HEK293 (cell line): ENCODE data around the gene SOCS4.

Experiments
- CTCF ChIA-PET: fragments of 350-600 bp; formaldehyde crosslinking; extraction: SDS; loops from one replicate; lab custom pipeline; 2021; ENCODE audit warnings: antibody characterized with exemption; lab: Yijun Ruan, JAX
- POLR2A ChIA-PET: fragments of 300-600 bp; formaldehyde crosslinking; extraction: SDS; loops from one replicate; lab custom pipeline; 2020; ENCODE audit warnings: antibody characterized with exemption, inconsistent platforms; lab: Yijun Ruan, JAX
- H3K27ac ChIP-seq: fragments of 200-500 bp; sonication (Bioruptor generic); 2 replicates; pipeline ENCODE4 v1.5.1; 2014; ENCODE audit warnings: low read depth, low read length, control low read depth, inconsistent platforms; ENCODE audit errors: extremely low read depth
- H3K36me3 ChIP-seq, 2 experiments: fragments of 200-500 bp in 1 of 2; sonication (Bioruptor generic) in 1 of 2; 1 replicate in 1 of 2; 2 replicates in 1 of 2; pipeline ENCODE4 v1.5.1; 2014 to 2017; ENCODE audit warnings: inconsistent platforms in 2 of 2, low read length in 2 of 2; ENCODE audit not compliant: control insufficient read depth in 2 of 2, insufficient read depth in 1 of 2
- H3K4me1 ChIP-seq: fragments of 200-500 bp; sonication (Bioruptor generic); 2 replicates; pipeline ENCODE4 v1.5.1; 2014; ENCODE audit warnings: mild to moderate bottlenecking, low read length, inconsistent platforms; ENCODE audit not compliant: control insufficient read depth, insufficient read depth
- H3K4me3 ChIP-seq: 2 replicates; pipeline ENCODE4 v1.5.1; 2011; ENCODE audit warnings: low read depth, mild to moderate bottlenecking, control low read depth, low read length, moderate library complexity
- H3K9me3 ChIP-seq: fragments of 200-500 bp; sonication (Bioruptor generic); 2 replicates; pipeline ENCODE4 v1.5.1; 2014; ENCODE audit warnings: low read depth, low read length, inconsistent platforms; ENCODE audit not compliant: control insufficient read depth, insufficient read depth
- BCL11A ChIP-seq: fragments of 450-650 bp; formaldehyde crosslinking; IDR thresholded peaks from 2 replicates; pipeline ENCODE4 v1.5.1; 2016; ENCODE audit warnings: low read depth, missing biosample characterization, missing genetic modification characterization
- HOXC10 ChIP-seq: sonication (generic); formaldehyde crosslinking; IDR thresholded peaks from 2 replicates; pipeline ENCODE4 v1.8.1; 2023; ENCODE audit warnings: mild to moderate bottlenecking, missing genetic modification reagents
- PRDM1 ChIP-seq: fragments of 450-650 bp; formaldehyde crosslinking; IDR thresholded peaks from 2 replicates; pipeline ENCODE4; 2016; ENCODE audit warnings: missing biosample characterization, missing genetic modification characterization
- ZNF133 ChIP-seq: fragments of 450-650 bp; formaldehyde crosslinking; IDR thresholded peaks from 2 replicates; pipeline ENCODE4 v1.5.1; 2016; ENCODE audit warnings: missing biosample characterization, missing genetic modification characterization
- ZNF184 ChIP-seq: fragments of 450-650 bp; IDR thresholded peaks from 2 replicates; pipeline ENCODE4 v1.5.1; 2018; ENCODE audit warnings: missing biosample characterization, mild to moderate bottlenecking, missing genetic modification characterization
- ZNF19 ChIP-seq: fragments of 450-650 bp; formaldehyde crosslinking; IDR thresholded peaks from 2 replicates; pipeline ENCODE4; 2016; ENCODE audit warnings: missing biosample characterization, missing genetic modification characterization, low read depth
- ZNF221 ChIP-seq: fragments of 450-650 bp; formaldehyde crosslinking; IDR thresholded peaks from 2 replicates; pipeline ENCODE4 v1.5.1; 2017; ENCODE audit warnings: missing biosample characterization, missing genetic modification characterization, borderline replicate concordance
- ZNF324 ChIP-seq: fragments of 450-650 bp; formaldehyde crosslinking; IDR thresholded peaks from 2 replicates; pipeline ENCODE4 v1.5.1; 2016; ENCODE audit warnings: missing biosample characterization, missing genetic modification characterization
- ZNF521 ChIP-seq: fragments of 450-650 bp; formaldehyde crosslinking; IDR thresholded peaks from 2 replicates; pipeline ENCODE4 v1.5.1; 2017; ENCODE audit warnings: missing biosample characterization, mild to moderate bottlenecking, missing genetic modification characterization
- ZNF677 ChIP-seq: fragments of 450-650 bp; IDR thresholded peaks from 2 replicates; pipeline ENCODE4 v1.5.0; 2018; ENCODE audit warnings: missing biosample characterization, mild to moderate bottlenecking, missing genetic modification characterization, moderate library complexity
- ZNF785 ChIP-seq: fragments of 450-650 bp; formaldehyde crosslinking; IDR thresholded peaks from 2 replicates; pipeline ENCODE4 v1.5.1; 2016; ENCODE audit warnings: missing biosample characterization, missing genetic modification characterization
- ZSCAN23 ChIP-seq: fragments of 450-650 bp; formaldehyde crosslinking; IDR thresholded peaks from 2 replicates; pipeline ENCODE4 v1.5.1; 2016; ENCODE audit warnings: missing biosample characterization, missing genetic modification characterization
- TF ChIP-seq, protein P1 (sequence below): fragments of 450-650 bp; formaldehyde crosslinking; IDR thresholded peaks from 2 replicates; pipeline ENCODE4 v1.5.1; 2016; ENCODE audit warnings: missing biosample characterization, missing genetic modification characterization
- TF ChIP-seq, protein P2 (sequence below): fragments of 450-650 bp; IDR thresholded peaks from 2 replicates; pipeline ENCODE4 v1.5.1; 2018; ENCODE audit warnings: missing biosample characterization, mild to moderate bottlenecking, missing genetic modification characterization
- TF ChIP-seq, protein P3 (sequence below): fragments of 450-650 bp; formaldehyde crosslinking; IDR thresholded peaks from 2 replicates; pipeline ENCODE4 v1.5.1; 2016; ENCODE audit warnings: missing biosample characterization, missing genetic modification characterization
- TF ChIP-seq, protein P4 (sequence below): fragments of 450-650 bp; formaldehyde crosslinking; IDR thresholded peaks from 2 replicates; pipeline ENCODE4 v1.5.1; 2017; ENCODE audit warnings: missing biosample characterization, missing genetic modification characterization
- TF ChIP-seq, protein P5 (sequence below): fragments of 450-650 bp; IDR thresholded peaks from 2 replicates; pipeline ENCODE4 v1.5.1; 2018; ENCODE audit warnings: missing biosample characterization, missing genetic modification characterization
- TF ChIP-seq, protein P6 (sequence below): fragments of 450-650 bp; formaldehyde crosslinking; conservative IDR thresholded peaks from 2 replicates; pipeline ENCODE4 v1.5.1; 2016; ENCODE audit warnings: low read depth, missing biosample characterization, missing genetic modification characterization
- TF ChIP-seq, protein P7 (sequence below): fragments of 450-650 bp; formaldehyde crosslinking; IDR thresholded peaks from 2 replicates; pipeline ENCODE4 v1.5.1; 2016; ENCODE audit warnings: missing biosample characterization, missing genetic modification characterization, low read depth

The SOCS4 gene

DNA sequence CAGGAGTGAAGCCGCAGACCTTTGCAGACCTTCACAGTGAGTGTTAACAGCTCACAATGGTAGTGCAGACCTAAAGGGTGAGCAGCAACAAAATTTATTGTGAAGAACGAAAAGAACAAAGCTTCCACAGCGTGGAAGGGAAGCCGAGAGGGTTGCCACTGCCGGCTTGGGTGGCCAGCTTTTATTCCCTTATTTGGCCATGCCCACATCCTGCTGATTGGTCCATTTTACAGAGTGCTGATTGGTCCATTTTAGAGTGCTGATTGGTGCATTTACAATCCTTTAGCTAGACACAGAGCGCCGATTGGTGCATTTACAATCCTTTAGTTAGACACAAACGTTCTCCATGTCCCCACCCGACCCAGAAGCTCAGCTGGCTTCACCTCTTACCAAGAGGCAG is 59.9 kb downstream of the SOCS4 start:
- Histone ChIP-seq H3K9me3 (no peaks in the 10 kb centered on the region), H3K36me3 (no peaks in the 10 kb centered on the region), H3K4me3 (no peak overlapping the region), H3K27ac (no peak overlapping the region), H3K4me1 (no peaks in the 10 kb centered on the region)
- TF ChIP-seq, protein P1, sequence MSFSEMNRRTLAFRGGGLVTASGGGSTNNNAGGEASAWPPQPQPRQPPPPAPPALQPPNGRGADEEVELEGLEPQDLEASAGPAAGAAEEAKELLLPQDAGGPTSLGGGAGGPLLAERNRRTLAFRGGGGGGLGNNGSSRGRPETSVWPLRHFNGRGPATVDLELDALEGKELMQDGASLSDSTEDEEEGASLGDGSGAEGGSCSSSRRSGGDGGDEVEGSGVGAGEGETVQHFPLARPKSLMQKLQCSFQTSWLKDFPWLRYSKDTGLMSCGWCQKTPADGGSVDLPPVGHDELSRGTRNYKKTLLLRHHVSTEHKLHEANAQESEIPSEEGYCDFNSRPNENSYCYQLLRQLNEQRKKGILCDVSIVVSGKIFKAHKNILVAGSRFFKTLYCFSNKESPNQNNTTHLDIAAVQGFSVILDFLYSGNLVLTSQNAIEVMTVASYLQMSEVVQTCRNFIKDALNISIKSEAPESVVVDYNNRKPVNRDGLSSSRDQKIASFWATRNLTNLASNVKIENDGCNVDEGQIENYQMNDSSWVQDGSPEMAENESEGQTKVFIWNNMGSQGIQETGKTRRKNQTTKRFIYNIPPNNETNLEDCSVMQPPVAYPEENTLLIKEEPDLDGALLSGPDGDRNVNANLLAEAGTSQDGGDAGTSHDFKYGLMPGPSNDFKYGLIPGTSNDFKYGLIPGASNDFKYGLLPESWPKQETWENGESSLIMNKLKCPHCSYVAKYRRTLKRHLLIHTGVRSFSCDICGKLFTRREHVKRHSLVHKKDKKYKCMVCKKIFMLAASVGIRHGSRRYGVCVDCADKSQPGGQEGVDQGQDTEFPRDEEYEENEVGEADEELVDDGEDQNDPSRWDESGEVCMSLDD (tag by site-specific recombination) = no peak
- TF ChIP-seq ZSCAN23 (tag by site-specific recombination) (no peak), ZNF785 (no peak), ZNF677 (tag by site-specific recombination) (no peak), HOXC10 (CRISPR knock-in tag) (no peak), BCL11A (tag by site-specific recombination) (no peak)
- ChIA-PET POLR2A (interaction anchor here (1.0 kb wide), 1 partner anchor 13 kb away, joined by 4 read pairs; no protein-coding TSS in a partner anchor), CTCF (interaction anchor here (0.9 to 4.5 kb wide), 3 partner anchors 8 to 73 kb away, joined by 3 to 43 read pairs (median 8); no protein-coding TSS in a partner anchor)

DNA sequence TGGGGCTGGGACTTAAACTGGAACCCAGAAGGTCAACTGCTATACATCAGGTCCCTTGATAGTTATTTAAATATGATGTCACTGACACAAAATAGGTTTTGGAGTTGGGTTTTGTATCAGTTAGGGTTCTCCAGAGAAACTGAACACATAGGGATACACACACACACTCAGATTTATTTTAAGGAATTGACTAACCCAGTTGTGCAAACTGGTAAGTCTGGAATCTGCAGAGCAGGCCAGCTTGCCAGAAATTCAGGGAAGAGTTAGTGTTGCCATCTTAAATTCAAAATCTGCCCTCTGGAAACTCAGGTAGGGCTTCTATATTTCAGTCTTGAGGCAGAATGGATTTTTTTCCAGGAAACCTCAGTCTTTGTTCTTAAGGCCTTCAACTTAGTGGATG is 61.3 kb downstream of the SOCS4 start:
- ChIA-PET CTCF (interaction anchor here (0.7 to 4.5 kb wide), 5 partner anchors 9 to 80 kb away, joined by 3 to 43 read pairs (median 3); no protein-coding TSS in a partner anchor), POLR2A (interaction anchor here (1.2 kb wide), 1 partner anchor 15 kb away, joined by 3 read pairs; no protein-coding TSS in a partner anchor)
- H3K9me3 ChIP-seq = no peaks in the 10 kb centered on the region
- H3K4me1 ChIP-seq = no peaks in the 10 kb centered on the region
- no peak overlapping the region for H3K27ac ChIP-seq
- no peaks in the 10 kb centered on the region for H3K36me3 ChIP-seq
- H3K4me3 ChIP-seq = no peak overlapping the region
- TF ChIP-seq, protein P2, sequence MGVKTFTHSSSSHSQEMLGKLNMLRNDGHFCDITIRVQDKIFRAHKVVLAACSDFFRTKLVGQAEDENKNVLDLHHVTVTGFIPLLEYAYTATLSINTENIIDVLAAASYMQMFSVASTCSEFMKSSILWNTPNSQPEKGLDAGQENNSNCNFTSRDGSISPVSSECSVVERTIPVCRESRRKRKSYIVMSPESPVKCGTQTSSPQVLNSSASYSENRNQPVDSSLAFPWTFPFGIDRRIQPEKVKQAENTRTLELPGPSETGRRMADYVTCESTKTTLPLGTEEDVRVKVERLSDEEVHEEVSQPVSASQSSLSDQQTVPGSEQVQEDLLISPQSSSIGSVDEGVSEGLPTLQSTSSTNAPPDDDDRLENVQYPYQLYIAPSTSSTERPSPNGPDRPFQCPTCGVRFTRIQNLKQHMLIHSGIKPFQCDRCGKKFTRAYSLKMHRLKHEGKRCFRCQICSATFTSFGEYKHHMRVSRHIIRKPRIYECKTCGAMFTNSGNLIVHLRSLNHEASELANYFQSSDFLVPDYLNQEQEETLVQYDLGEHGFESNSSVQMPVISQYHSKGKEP (tag by site-specific recombination) = no peak
- TF ChIP-seq ZNF221 (tag by site-specific recombination) = no peak
- TF ChIP-seq, protein P3, sequence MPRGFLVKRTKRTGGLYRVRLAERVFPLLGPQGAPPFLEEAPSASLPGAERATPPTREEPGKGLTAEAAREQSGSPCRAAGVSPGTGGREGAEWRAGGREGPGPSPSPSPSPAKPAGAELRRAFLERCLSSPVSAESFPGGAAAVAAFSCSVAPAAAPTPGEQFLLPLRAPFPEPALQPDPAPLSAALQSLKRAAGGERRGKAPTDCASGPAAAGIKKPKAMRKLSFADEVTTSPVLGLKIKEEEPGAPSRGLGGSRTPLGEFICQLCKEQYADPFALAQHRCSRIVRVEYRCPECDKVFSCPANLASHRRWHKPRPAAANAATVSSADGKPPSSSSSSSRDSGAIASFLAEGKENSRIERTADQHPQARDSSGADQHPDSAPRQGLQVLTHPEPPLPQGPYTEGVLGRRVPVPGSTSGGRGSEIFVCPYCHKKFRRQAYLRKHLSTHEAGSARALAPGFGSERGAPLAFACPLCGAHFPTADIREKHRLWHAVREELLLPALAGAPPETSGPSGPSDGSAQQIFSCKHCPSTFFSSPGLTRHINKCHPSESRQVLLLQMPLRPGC (tag by site-specific recombination) = no peak
- TF ChIP-seq ZNF133 (tag by site-specific recombination) = no peak
- TF ChIP-seq, protein P4, sequence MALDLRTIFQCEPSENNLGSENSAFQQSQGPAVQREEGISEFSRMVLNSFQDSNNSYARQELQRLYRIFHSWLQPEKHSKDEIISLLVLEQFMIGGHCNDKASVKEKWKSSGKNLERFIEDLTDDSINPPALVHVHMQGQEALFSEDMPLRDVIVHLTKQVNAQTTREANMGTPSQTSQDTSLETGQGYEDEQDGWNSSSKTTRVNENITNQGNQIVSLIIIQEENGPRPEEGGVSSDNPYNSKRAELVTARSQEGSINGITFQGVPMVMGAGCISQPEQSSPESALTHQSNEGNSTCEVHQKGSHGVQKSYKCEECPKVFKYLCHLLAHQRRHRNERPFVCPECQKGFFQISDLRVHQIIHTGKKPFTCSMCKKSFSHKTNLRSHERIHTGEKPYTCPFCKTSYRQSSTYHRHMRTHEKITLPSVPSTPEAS = no peak
- no peak for TF ChIP-seq ZNF184
- TF ChIP-seq ZNF521 (tag by site-specific recombination) = no peak
- TF ChIP-seq, protein P5, sequence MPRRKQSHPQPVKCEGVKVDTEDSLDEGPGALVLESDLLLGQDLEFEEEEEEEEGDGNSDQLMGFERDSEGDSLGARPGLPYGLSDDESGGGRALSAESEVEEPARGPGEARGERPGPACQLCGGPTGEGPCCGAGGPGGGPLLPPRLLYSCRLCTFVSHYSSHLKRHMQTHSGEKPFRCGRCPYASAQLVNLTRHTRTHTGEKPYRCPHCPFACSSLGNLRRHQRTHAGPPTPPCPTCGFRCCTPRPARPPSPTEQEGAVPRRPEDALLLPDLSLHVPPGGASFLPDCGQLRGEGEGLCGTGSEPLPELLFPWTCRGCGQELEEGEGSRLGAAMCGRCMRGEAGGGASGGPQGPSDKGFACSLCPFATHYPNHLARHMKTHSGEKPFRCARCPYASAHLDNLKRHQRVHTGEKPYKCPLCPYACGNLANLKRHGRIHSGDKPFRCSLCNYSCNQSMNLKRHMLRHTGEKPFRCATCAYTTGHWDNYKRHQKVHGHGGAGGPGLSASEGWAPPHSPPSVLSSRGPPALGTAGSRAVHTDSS = no peak
- no peak for TF ChIP-seq ZNF324 (tag by site-specific recombination)
- TF ChIP-seq, protein P6, sequence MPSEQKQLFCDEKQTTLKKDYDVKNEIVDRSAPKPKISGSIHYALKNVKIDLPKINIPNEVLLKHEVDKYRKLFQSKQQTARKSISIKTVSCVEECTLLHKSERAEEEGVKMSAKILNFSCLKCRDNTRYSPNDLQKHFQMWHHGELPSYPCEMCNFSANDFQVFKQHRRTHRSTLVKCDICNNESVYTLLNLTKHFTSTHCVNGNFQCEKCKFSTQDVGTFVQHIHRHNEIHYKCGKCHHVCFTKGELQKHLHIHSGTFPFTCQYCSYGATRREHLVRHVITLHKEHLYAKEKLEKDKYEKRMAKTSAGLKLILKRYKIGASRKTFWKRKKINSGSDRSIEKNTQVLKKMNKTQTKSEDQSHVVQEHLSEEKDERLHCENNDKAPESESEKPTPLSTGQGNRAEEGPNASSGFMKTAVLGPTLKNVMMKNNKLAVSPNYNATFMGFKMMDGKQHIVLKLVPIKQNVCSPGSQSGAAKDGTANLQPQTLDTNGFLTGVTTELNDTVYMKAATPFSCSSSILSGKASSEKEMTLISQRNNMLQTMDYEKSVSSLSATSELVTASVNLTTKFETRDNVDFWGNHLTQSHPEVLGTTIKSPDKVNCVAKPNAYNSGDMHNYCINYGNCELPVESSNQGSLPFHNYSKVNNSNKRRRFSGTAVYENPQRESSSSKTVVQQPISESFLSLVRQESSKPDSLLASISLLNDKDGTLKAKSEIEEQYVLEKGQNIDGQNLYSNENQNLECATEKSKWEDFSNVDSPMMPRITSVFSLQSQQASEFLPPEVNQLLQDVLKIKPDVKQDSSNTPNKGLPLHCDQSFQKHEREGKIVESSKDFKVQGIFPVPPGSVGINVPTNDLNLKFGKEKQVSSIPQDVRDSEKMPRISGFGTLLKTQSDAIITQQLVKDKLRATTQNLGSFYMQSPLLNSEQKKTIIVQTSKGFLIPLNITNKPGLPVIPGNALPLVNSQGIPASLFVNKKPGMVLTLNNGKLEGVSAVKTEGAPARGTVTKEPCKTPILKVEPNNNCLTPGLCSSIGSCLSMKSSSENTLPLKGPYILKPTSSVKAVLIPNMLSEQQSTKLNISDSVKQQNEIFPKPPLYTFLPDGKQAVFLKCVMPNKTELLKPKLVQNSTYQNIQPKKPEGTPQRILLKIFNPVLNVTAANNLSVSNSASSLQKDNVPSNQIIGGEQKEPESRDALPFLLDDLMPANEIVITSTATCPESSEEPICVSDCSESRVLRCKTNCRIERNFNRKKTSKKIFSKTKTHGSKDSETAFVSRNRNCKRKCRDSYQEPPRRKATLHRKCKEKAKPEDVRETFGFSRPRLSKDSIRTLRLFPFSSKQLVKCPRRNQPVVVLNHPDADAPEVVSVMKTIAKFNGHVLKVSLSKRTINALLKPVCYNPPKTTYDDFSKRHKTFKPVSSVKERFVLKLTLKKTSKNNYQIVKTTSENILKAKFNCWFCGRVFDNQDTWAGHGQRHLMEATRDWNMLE (tag by site-specific recombination) = no peak
- TF ChIP-seq, protein P7, sequence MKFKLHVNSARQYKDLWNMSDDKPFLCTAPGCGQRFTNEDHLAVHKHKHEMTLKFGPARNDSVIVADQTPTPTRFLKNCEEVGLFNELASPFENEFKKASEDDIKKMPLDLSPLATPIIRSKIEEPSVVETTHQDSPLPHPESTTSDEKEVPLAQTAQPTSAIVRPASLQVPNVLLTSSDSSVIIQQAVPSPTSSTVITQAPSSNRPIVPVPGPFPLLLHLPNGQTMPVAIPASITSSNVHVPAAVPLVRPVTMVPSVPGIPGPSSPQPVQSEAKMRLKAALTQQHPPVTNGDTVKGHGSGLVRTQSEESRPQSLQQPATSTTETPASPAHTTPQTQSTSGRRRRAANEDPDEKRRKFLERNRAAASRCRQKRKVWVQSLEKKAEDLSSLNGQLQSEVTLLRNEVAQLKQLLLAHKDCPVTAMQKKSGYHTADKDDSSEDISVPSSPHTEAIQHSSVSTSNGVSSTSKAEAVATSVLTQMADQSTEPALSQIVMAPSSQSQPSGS = no peak
- TF ChIP-seq ZNF19 (tag by site-specific recombination) = no peak
- no peak for TF ChIP-seq PRDM1
